GM20431 (cell line): Measurements from ENCODE around the gene EFCC1.

Experiments
- in situ Hi-C: fragments of 300-500 bp; cut with MseI, MboI; formaldehyde crosslinking; loops from one replicate; pipeline ENCODE4 v1.15.0; 2020; ENCODE audit warnings: low sequenced_read_pairs; ENCODE audit not compliant: unreplicated experiment

The EFCC1 gene, protein sequence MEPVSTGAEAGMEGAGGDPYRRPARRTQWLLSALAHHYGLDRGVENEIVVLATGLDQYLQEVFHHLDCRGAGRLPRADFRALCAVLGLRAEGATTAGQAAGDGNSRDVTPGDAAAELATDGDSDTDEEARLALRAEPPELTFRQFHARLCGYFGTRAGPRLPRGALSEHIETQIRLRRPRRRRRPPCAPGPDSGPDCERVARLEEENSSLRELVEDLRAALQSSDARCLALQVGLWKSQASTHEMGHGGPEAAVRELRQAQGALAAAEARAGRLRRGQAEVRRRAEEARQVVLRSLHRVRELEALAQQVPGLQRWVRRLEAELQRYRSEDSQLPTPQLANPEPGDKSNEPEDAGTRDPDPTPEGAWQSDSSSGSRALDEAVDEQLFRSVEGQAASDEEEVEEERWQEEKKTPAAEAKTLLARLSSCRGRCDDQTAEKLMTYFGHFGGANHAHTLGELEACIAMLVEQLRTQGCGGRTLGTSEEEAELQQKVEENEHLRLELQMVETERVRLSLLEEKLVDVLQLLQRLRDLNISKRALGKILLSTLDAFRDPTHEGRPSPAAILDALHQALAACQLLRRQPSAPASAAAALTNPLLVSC

DNA sequence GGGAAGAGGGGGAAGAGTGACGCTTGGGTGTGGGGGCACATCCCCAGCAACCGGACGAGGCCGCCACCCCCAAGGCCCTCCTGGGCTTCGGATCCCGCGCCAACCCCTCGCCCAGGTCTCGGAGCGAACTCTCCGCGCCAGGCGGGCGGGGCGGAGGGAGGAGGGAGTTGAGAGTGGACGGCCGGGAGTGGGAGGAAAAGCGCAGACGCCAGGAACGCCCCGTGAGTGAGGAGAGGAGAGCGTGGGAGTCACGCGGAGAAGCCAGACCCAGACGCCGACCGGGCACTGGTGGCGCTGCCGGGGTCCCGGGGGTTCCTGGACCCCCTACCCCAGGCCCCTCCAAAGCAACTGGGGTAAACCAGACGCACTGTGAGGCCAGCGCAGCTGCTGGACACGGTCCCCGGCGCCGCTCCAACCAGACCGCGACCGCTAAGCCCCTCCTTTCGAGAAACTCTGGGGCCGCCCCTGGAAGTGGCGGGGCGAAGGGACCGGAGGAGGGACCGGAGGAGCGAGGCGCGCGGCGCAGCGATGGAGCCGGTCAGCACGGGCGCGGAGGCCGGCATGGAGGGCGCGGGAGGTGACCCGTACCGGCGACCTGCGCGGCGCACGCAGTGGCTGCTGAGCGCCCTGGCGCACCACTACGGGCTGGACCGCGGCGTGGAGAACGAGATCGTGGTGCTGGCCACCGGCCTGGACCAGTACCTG is at the start of gene EFCC1:
TSS of gene EFCC1 (plus strand) at position 204 of the 705 bp plus-strand sequence. CDS start at position 529, 325 bp downstream.
- in situ Hi-C loops: no loop called here

DNA sequence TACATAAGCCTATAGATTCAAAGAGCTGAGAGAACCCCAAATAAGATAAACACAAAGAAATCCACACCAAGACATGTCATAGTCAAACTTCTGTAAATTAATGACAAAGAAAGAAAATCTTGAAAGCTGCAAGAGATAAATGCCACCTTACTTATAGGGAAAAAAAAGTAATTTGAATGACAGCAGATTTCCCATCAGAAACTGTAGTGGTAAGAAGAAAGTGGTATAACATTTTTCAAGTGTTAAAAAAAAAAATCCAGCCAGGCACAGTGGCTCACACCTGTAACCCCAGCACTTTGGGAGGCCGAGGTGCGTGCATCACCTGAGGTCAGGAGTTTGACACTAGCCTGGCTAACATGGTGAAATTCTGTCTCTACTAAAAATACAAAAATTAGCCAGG is 44.7 kb upstream of the EFCC1 start:
- in situ Hi-C loops: no loop called here

DNA sequence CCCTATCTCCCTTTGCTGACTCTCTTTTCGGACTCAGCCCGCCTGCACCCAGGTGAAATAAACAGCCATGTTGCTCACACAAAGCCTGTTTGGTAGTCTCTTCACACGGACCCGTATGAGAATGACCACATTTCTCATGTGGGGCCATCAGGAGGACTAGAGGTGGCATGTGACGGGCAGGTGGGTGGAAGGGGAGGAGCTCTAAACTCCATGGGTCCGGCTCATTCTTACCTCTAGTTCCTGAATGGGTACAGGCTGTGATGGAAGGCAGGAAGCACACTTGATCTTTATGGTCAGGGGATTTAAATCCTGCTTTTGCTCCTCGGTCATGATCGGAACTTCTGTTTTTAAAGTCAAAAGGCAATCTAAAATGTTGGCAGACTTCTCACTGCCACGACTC is 35.8 kb upstream of the EFCC1 start:
- in situ Hi-C loops: no loop called here

GRCh38 chr3:128965818-128966217 is 35.3 kb upstream of the EFCC1 start:
- in situ Hi-C loops: no loop called here

DNA sequence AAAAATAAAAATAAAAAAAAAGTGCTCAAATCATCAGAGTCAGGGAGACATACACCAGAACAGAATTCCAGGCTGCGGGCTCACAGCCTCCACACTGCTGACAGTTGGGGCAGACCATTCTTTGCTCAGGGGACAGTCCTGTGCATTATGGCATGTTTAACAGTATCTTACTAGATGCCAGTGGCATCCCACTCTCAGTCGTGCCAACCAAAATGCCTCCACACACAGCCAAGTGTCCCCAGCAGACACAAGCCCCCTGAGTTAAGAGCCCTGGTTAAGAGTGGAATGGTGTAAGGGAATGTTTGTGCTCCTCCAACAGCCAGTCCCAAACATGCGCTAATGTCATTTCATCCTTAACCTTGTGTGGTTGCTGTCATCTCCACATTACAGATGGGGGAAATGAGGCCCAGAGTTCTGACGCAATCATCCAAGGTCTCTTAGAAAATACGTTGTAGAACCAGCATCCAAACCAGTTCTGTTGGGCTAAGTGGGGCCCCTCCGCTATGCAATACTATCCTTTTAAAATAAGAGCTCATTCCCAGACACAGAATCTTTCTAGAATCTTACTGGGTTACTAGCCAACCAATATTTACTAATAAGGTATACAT is 33.3 kb upstream of the EFCC1 start:
- in situ Hi-C loops: no loop called here

DNA sequence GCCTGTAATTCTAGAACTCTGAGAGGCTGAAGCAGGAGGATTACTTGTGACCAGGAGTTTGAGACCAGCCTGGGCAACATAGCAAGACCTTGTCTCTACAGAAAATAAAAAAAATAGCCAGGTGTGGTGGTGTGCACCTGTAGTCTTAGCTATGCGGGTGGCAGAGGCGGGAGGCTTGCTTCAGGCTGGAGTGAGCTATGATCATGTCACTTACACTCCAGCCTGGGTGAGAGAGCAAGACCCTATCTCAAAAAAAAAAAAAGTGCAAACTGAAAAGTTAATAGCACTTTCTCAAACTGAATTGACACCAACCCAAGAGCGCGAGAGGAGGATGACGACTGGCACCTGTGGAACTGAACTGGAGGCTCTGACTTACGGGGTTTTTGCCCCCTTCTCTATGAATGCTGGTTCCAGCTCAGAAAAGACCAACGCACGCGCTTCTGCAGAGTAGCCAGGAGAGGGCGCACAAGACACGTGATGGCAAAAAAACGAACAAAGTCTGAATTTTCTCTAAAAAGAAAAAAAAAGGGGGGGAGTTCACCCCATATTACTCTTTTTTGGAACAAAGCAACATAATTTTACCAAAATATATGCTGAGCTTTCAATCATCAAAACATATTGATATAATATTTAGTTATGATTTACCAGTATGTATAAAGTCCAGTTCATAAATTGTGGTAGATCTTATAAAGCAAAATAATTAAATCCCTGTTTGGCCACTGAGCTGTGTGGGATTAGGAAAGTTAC is 30.9 kb upstream of the EFCC1 start:
- in situ Hi-C loops: no loop called here

- in situ Hi-C loops: no loop called here
Observed at GRCh38 chr3:128970740-128971047, 30.4 kb upstream of the EFCC1 start.

DNA sequence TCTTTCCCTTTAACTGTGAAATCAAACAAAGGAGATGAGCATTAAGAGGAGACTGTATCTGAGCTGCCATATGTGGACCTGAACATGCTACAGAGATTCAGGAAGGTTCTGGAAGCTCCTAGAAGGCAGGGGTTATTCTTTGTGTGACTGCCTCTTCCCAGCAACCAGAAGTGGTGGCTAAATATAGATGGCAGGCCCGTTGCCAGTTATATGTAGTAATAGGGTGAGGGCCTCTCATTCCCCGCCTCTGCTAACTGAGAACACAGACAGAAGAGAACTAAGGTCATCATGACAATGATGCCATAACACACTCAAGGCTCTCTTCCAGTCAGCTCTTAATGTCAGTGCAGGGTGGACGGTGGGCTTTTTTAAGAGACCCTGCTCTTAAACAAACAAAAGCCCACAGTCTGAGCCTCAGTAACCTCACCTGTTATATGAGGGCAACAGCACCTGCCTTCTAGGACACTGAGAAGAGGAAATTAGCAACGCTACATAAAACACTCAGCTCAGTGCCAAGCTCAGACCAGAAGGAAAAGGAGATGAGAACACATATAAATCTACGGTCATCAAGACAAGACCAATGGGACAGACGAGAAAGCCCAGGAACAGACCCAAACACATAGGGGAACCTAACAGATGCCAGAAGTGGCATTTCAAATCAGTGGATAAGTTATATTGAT is 29.5 kb upstream of the EFCC1 start:
- in situ Hi-C loops: no loop called here

DNA sequence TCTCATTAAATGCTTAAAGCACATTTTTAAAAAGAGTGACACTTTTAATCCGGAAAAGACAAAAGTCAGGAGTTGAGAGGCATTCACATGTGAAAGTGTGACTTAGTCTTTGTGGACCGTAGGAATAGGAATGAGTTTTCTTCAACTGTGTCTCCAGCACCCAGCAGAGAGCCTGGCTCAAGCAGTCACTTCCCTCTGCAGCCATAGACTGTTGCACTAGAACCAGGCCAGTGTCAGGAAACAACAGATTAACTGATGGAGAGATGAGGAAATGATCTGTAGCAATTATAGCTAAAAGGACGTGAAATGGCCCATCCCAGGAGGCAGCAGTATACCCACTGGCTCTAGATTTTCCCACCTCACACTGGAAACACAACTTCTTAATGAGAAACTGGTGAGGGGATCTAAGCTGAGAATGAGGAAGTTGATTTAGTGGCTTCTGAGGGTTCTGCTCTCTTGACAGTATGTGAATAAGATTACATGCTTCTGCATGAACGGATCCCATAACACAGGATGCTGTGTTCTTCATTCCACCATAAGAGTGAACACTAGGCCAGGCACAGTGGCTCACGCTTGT is 27.0 kb upstream of the EFCC1 start:
- in situ Hi-C loops: no loop called here

DNA sequence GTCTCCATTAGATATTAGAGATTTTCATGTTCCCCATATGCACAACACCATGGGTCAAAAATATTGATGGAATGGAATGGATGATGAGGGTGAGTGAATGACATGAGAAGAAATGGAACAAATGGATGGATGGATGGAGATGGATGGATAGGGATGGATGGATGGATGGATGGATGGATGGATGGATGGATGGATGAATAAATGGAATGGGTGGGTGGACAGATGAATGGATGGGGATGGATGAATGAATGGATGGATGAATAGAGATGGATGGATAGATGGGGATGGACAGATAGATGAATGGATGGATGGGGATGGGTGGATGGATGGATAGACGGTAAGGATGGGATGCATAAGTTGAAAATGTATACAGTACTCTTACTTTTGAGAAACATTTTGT is 25.8 kb upstream of the EFCC1 start:
- in situ Hi-C loops: no loop called here

DNA sequence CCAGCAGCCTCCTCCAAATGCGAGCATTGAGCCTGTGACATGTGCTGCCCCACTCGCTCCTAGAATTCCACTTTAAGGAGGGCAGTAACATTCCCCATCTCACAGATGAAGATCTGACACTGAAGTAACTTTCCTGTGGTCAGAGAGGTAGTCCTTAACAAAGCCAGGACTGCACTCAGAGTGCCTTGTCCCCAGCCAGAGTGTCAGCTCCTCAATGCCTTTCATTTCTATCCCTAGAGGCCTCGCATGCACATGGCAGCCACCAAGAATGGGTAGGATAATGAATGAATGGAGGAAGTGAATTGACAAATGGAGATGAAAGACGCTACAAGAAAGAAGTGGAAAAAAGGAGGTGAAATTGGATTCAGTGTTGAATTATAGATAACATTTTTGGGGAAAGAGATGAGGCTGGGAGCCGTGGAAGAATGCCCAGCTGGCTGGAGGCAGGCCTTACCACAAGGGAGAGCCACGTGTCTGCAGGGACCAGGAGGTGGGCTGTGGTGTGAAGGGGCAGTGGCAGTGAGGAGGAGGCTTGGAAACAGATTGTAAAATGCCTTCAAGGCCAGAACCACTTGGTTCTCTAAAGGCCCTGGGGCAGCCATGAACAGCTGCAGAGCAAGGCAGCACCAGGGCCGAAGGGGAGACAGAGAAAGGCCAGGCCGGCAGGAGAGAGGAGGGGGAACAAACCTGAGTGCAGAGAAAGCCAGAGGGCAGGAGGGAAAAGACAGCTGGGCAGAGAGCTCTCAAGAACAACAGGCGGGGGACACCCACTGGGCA is 17.6 kb upstream of the EFCC1 start:
- in situ Hi-C loops: no loop called here

DNA sequence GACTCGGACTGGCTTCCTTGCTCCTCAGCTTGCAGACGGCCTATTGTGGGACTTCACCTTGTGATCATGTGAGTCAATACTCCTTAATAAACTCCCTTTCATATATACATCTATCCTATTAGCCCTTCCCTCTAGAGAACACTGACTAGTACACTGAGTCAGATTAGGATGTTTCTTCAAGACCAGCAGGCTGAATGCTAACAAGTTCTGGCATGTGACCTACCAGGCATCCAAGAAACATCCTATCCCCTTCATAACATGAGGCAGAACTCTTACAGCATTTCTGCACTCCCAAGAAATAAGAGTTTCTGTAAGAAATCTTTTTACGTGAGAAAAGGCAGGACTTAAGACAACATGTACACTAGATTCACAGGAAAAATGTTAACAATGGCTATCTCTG is 16.5 kb upstream of the EFCC1 start:
- in situ Hi-C loops: no loop called here

- in situ Hi-C loops: no loop called here
Observed at GRCh38 chr3:128987302-128988100, 13.6 kb upstream of the EFCC1 start.

DNA sequence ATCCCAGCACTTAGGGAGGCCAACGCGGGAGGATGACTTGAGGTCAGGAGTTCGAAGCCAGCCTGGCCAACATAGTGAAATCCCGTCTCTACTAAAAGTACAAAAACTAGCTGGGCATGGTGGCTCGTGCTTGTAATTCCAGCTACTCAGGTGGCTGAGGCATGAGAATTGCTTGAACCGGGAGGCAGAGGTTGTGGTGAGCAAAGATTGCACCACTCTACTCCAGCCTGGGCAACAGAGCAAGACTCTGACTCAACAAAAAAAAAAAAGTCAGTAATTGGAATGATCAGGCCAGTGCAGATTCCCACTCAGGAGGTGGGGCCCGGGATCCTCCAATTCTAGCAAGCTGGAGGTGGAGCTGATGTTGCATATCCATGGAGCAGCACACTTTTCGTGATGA is 12.8 kb upstream of the EFCC1 start:
- in situ Hi-C loops: no loop called here

DNA sequence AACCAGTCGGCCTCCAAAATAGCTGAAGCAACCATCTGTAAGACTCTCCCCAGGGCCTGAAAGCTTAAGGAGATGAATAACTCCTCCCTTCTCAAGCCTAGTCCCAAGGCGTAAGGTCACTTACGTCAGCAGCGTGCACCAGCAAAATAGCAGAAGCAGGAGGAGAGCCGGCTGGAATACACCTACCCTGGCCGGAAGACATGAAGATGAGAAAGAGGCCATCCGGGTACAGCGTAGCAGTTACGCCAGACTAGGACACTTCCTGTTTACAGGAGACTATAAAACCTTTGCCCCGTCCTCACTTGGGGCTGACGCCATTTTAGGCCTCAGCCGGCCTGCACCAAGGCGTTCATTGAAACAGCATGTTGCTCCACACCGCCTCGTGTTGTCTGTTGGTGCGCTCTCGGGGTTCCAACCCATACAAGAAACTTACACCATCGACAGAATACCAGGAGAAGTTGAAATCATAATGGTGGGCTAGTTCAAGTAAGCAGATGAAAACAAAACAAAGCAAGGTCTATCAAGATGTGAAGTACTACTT is 9.7 kb upstream of the EFCC1 start:
- in situ Hi-C loops: no loop called here

DNA sequence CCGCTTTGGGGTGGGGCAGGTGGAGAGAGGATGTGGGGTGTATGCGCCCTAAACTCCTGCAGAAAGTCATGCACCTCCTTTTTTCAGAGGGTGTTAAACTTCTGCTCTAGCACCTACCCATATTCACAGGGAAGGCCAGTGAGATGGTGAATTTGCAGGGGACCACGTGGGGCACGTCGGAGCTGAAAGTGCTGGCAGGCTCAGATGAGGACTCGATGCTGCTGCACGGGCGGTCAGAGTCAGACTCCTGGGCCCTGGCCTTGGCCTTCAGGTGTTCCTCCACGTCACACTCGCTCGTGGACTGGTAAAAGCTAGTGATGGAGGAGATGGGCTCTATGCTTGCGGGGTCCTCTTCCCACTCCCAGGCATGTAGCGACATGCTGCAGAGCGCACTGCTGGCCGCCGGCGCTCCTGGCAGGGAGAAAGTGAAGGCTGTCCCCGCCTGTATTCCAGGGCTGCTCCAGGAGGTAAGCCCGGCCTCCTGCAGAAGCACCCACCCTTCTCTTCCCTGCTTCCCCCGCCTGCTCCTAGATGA is 8.1 kb upstream of the EFCC1 start:
- in situ Hi-C loops: no loop called here

- in situ Hi-C loops: no loop called here
Observed at GRCh38 chr3:128993461-128994172, 7.5 kb upstream of the EFCC1 start, which contains the start of gene CFAP92. Gene CFAP92, minus strand, starts transcription at chr3:128994076. Its CDS starts 772 bp downstream, at chr3:128993304.
